HepG2 (cell line): Measurements from ENCODE around the gene SLC22A7. TPM values are rescaled to one million over a fixed set of nuclear protein-coding genes. Genes with fewer than 3 reads are reported as not detected.

ENCODE experiments used
- AGO2 ChIP-seq: fragments of 200-400 bp; formaldehyde crosslinking; optimal IDR thresholded peaks from 2 replicates; pipeline ENCODE3; 2017; ENCODE audit warnings: mild to moderate bottlenecking, low read depth, low read length, moderate library complexity
- DNMT1 ChIP-seq: sonication (generic); formaldehyde crosslinking; IDR thresholded peaks from 2 replicates; pipeline ENCODE4 v1.5.1; 2020; ENCODE audit warnings: mild to moderate bottlenecking, missing genetic modification reagents
- GZF1 ChIP-seq: sonication (generic); formaldehyde crosslinking; IDR thresholded peaks from 2 replicates; pipeline ENCODE4 v1.5.1; 2020; ENCODE audit warnings: mild to moderate bottlenecking, missing genetic modification reagents
- IKZF5 ChIP-seq: IDR thresholded peaks from 2 replicates; pipeline ENCODE4 v1.6.1; 2018; ENCODE audit warnings: missing genetic modification reagents, mild to moderate bottlenecking, missing compliant biosample characterization
- KDM2A ChIP-seq: sonication (generic); formaldehyde crosslinking; IDR thresholded peaks from 2 replicates; pipeline ENCODE4 v1.4.0; 2020; ENCODE audit warnings: low read depth, missing genetic modification reagents, borderline replicate concordance
- MTERF4 ChIP-seq: sonication (generic); formaldehyde crosslinking; IDR thresholded peaks from 2 replicates; pipeline ENCODE4 v1.8.0; 2023; ENCODE audit warnings: mild to moderate bottlenecking, missing genetic modification reagents
- NRL ChIP-seq: sonication (generic); formaldehyde crosslinking; IDR thresholded peaks from 2 replicates; pipeline ENCODE4 v1.5.0; 2020; ENCODE audit warnings: missing genetic modification reagents, mild to moderate bottlenecking, moderate library complexity, borderline replicate concordance
- RCOR2 ChIP-seq: IDR thresholded peaks from 2 replicates; pipeline ENCODE4 v1.6.1; 2016; ENCODE audit warnings: missing biosample characterization, missing genetic modification reagents
- RXRA ChIP-seq: sonication (generic); formaldehyde crosslinking; IDR thresholded peaks from 2 replicates; pipeline ENCODE4 v1.5.1; 2020; ENCODE audit warnings: missing genetic modification reagents
- SCMH1 ChIP-seq: sonication (generic); formaldehyde crosslinking; IDR thresholded peaks from 2 replicates; pipeline ENCODE4 v1.9.0; 2021; ENCODE audit warnings: missing genetic modification reagents, mild to moderate bottlenecking, borderline replicate concordance
- SMAD1 ChIP-seq: sonication (generic); formaldehyde crosslinking; IDR thresholded peaks from 2 replicates; pipeline ENCODE4 v1.4.0; 2020; ENCODE audit warnings: missing genetic modification reagents, low read depth, mild to moderate bottlenecking, borderline replicate concordance
- XRCC5 ChIP-seq: fragments of 200-400 bp; formaldehyde crosslinking; optimal IDR thresholded peaks from 2 replicates; pipeline ENCODE3; 2017; ENCODE audit warnings: mild to moderate bottlenecking, low read length
- ZBTB21 ChIP-seq: sonication (generic); formaldehyde crosslinking; IDR thresholded peaks from 2 replicates; pipeline ENCODE4 v1.4.0; 2020; ENCODE audit warnings: missing genetic modification reagents
- ZBTB7A ChIP-seq: sonication (generic); formaldehyde crosslinking; IDR thresholded peaks from 2 replicates; pipeline ENCODE4 v1.8.0; 2022; ENCODE audit warnings: mild to moderate bottlenecking, missing genetic modification reagents
- ZFP36L2 ChIP-seq: sonication (generic); formaldehyde crosslinking; IDR thresholded peaks from 2 replicates; pipeline ENCODE4 v1.4.0; 2020; ENCODE audit warnings: missing genetic modification reagents
- ZNF124 ChIP-seq: sonication (generic); formaldehyde crosslinking; IDR thresholded peaks from 2 replicates; pipeline ENCODE4 v1.4.0; 2020; ENCODE audit warnings: missing genetic modification reagents
- ZNF543 ChIP-seq: sonication (generic); formaldehyde crosslinking; IDR thresholded peaks from 2 replicates; pipeline ENCODE4 v1.4.0; 2020; ENCODE audit warnings: mild to moderate bottlenecking, missing genetic modification reagents
- ZNF570 ChIP-seq: sonication (generic); formaldehyde crosslinking; IDR thresholded peaks from 2 replicates; pipeline ENCODE4 v1.4.0; 2020; ENCODE audit warnings: mild to moderate bottlenecking, missing genetic modification reagents, borderline replicate concordance
- ZNF577 ChIP-seq: sonication (generic); formaldehyde crosslinking; IDR thresholded peaks from 2 replicates; pipeline ENCODE4 v1.4.0; 2020; ENCODE audit warnings: mild to moderate bottlenecking, low read depth, missing genetic modification reagents, borderline replicate concordance
- ZNF580 ChIP-seq: IDR thresholded peaks from 2 replicates; pipeline ENCODE4 v1.6.1; 2016; ENCODE audit warnings: low read depth, borderline replicate concordance
- ZNF672 ChIP-seq: sonication (generic); formaldehyde crosslinking; IDR thresholded peaks from 2 replicates; pipeline ENCODE4 v1.8.1; 2022; ENCODE audit warnings: missing genetic modification reagents
- ZNF746 ChIP-seq: sonication (generic); formaldehyde crosslinking; IDR thresholded peaks from 2 replicates; pipeline ENCODE4 v1.8.0; 2022; ENCODE audit warnings: mild to moderate bottlenecking, missing genetic modification reagents
- ZNF772 ChIP-seq: sonication (generic); formaldehyde crosslinking; IDR thresholded peaks from 2 replicates; pipeline ENCODE4 v1.5.0; 2020; ENCODE audit warnings: mild to moderate bottlenecking, missing genetic modification reagents
- ZNF777 ChIP-seq: sonication (generic); formaldehyde crosslinking; IDR thresholded peaks from 2 replicates; pipeline ENCODE4 v1.4.0; 2020; ENCODE audit warnings: missing genetic modification reagents
- ZNF780A ChIP-seq: sonication (generic); formaldehyde crosslinking; IDR thresholded peaks from 2 replicates; pipeline ENCODE4 v1.8.0; 2022; ENCODE audit warnings: mild to moderate bottlenecking, missing genetic modification reagents, moderate library complexity
- polyA plus RNA-seq, 8 experiments: library from polyadenylated mRNA; depleted of rRNA in 3 of 8; stranded (reverse) in 7 of 8; unstranded in 1 of 8; fragments of >200 nt; fragmentation: Illumina TruSeq in 4 of 8; extraction: Trizol in 4 of 8; gene quantifications; 2 replicates each; pipeline versions ENCODE4 v1.2.1 to v1.2.3, GENCODE V29; 2011 to 2016; ENCODE audit warnings: low read depth in 4 of 8, missing spikeins in 1 of 8, mixed read lengths in 1 of 8; ENCODE audit not compliant: insufficient read depth in 1 of 8
- total RNA-seq, 5 experiments: library from RNA; depleted of rRNA; stranded (reverse); fragments of >200 nt; fragmentation: Illumina TruSeq; extraction: Trizol; gene quantifications; 2 replicates each; pipeline ENCODE4 v1.2.3, GENCODE V29; 2016; ENCODE audit warnings: low read depth in 1 of 5
- TF ChIP-seq, protein P1 (sequence below): sonication (generic); IDR thresholded peaks from 2 replicates; pipeline ENCODE4 v1.6.1; 2016; ENCODE audit warnings: low read depth, borderline replicate concordance
- TF ChIP-seq, protein P2 (sequence below): sonication (generic); formaldehyde crosslinking; IDR thresholded peaks from 2 replicates; pipeline ENCODE4 v1.4.0; 2020; ENCODE audit warnings: missing genetic modification reagents

The SLC22A7 gene
- total and polyA plus RNA-seq, 2 of the 13 experiments (the other 11 are each of a cell fraction or from before 2014, with no cell fraction given) = 5.3 to 22.6 TPM

- 0 out of 2 replicates have a peak, but pooled peaks have one; percentile 7 for TF ChIP-seq GZF1 (CRISPR knock-in tag)
- peak; percentile 79; the same call in 1 of the 2 replicates for TF ChIP-seq ZBTB7A (CRISPR knock-in tag)
- no peak for TF ChIP-seq MTERF4 (CRISPR knock-in tag)
- 0 out of 2 replicates have a peak, but pooled peaks have one; percentile 48 for TF ChIP-seq KDM2A (CRISPR knock-in tag)
- TF ChIP-seq AGO2 = peak; percentile 43
- peak; percentile 78; the same call in 1 of the 2 replicates for TF ChIP-seq RXRA
- TF ChIP-seq ZNF543 = peak; percentile 90; the same call in 1 of the 2 replicates
- peak; percentile 51; the same call in 1 of the 2 replicates for TF ChIP-seq IKZF5 (CRISPR knock-in tag)
- no peak for TF ChIP-seq DNMT1 (CRISPR knock-in tag)
- no peak for TF ChIP-seq ZBTB21 (CRISPR knock-in tag)
- peak; percentile 52; the same call in 1 of the 2 replicates for TF ChIP-seq NRL (CRISPR knock-in tag)
- peak; percentile 51 for TF ChIP-seq XRCC5
- TF ChIP-seq SMAD1 (CRISPR knock-in tag) = no peak; the same call in 1 of the 2 replicates
- TF ChIP-seq RCOR2 (CRISPR knock-in tag) = 0 out of 2 replicates have a peak, but pooled peaks have one; percentile 23
- peak; percentile 42; the same call in 1 of the 2 replicates for TF ChIP-seq ZNF772 (CRISPR knock-in tag)
- TF ChIP-seq ZNF570 = no peak
- no peak for TF ChIP-seq ZNF577 (CRISPR knock-in tag)
- no peak for TF ChIP-seq ZNF124 (CRISPR knock-in tag)
- TF ChIP-seq, protein P1, sequence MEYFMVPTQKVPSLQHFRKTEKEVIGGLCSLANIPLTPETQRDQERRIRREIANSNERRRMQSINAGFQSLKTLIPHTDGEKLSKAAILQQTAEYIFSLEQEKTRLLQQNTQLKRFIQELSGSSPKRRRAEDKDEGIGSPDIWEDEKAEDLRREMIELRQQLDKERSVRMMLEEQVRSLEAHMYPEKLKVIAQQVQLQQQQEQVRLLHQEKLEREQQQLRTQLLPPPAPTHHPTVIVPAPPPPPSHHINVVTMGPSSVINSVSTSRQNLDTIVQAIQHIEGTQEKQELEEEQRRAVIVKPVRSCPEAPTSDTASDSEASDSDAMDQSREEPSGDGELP = peak; percentile 54; the same call in 1 of the 2 replicates
- TF ChIP-seq ZNF672 = no peak
- TF ChIP-seq, protein P2, sequence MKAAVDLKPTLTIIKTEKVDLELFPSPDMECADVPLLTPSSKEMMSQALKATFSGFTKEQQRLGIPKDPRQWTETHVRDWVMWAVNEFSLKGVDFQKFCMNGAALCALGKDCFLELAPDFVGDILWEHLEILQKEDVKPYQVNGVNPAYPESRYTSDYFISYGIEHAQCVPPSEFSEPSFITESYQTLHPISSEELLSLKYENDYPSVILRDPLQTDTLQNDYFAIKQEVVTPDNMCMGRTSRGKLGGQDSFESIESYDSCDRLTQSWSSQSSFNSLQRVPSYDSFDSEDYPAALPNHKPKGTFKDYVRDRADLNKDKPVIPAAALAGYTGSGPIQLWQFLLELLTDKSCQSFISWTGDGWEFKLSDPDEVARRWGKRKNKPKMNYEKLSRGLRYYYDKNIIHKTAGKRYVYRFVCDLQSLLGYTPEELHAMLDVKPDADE = no peak
- no peak for TF ChIP-seq ZNF777
- TF ChIP-seq ZNF746 = peak; percentile 95
- TF ChIP-seq SCMH1 (CRISPR knock-in tag) = no peak
- no peak for TF ChIP-seq ZNF780A
- TF ChIP-seq ZFP36L2 (CRISPR knock-in tag) = no peak
- no peak for TF ChIP-seq ZNF580 (CRISPR knock-in tag)
Observed at GRCh38 chr6:43276577-43277305, 21.3 kb upstream of the SLC22A7 start (continued).
